ENCODE data around the gene PRELID2. TPM values are rescaled to one million over a fixed set of nuclear protein-coding genes. Genes with fewer than 3 reads are reported as not detected.
A peak's percentile ranks its signal among the peaks of the same experiment; 100 is the strongest.
"Not testable (repeated sequence)": the region's sequence is repeated elsewhere in the genome, so short reads cannot be mapped to it uniquely, and the experiment has no call there.

The PRELID2 gene
- total RNA-seq, 1 donor from 2014 or later, result 22.4 TPM

- ATAC-seq (no peak), DNase-seq (ENCODE audit: low spot score) (no peak)
- intact Hi-C loops (cut with DNase I), result no loop called here
Measured at GRCh38 chr5:145772466-145772865, 62.7 kb downstream of the PRELID2 start.

GRCh38 chr5:145768863-145769262 lies 66.3 kb downstream of the PRELID2 start:
- DNase-seq (ENCODE audit: low spot score) (no peak), ATAC-seq (no peak)
- intact Hi-C loops (cut with DNase I), result no loop called here

DNA sequence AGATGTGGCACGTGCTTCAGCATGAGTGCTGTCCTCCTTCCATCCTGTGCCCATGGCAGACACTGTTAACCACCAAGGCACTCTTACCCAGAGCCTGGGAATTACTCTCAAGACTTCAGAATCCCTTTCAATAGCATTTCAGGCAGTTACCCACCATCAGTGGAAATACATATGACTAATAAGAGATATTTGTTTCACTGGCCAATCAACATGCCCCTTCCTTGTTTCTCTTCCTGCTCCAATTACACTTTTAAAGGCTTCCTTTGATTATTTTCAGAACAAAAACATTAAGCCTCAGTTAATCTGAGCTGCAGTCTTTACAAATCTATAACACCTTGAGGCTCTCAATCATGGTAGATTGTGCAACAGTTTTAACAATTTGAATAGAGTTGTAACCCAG lies 70.8 kb downstream of the PRELID2 start:
- ATAC-seq (no peak), DNase-seq (ENCODE audit: low spot score) (no peak)
- intact Hi-C loops (cut with DNase I), result no loop called here

DNA sequence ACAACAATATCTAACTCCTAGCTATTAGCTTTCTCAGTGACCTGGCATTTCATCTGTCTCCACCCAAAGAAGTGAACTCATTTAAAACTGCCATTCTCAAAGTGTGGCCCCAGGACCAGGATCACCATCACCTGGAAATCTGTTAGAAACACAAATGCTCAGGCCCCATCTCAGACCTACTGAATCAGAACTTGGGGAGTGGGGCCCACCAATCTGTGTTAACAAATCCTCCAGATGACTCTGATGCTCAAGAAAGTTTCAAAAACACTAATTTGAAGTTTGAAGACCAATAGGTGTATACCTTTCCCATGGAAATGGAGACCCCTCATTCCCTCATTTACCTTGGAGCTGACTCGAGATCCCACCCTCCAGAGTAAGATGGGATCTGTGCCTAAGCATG lies 72.3 kb downstream of the PRELID2 start:
- intact Hi-C loops (cut with DNase I), result no loop called here
- DNase-seq (ENCODE audit: low spot score), result no peak
- no peak for ATAC-seq

DNA sequence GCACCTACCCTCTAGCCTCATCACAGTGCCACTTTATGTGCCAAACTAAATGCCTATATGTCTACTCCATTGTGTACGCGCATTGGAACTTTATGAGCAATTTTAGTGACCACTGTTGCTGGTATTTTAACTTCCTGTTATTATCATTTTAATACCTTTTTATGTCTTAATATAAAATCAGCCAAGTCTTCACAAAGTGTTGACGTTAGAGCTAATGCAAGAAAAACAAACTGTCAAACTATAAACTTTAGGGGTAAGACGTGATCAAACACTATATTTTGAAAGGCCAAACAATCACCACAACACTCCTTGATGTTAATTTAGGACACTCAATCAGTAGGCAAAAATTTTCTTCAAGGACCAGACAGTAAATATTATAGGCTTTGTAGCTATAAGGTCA lies 73.9 kb downstream of the PRELID2 start:
- ATAC-seq, result no peak
- intact Hi-C loops (cut with DNase I), result no loop called here

GRCh38 chr5:145760660-145761059 lies 74.5 kb downstream of the PRELID2 start:
- intact Hi-C loops (cut with DNase I), result no loop called here
- no peak for DNase-seq (ENCODE audit: low spot score)
- ATAC-seq, result no peak

More for the DNA sequence above, 73.9 kb downstream of the PRELID2 start:
- no peak for DNase-seq (ENCODE audit: low spot score)

GRCh38 chr5:145752947-145753346 lies 82.2 kb downstream of the PRELID2 start:
- ATAC-seq (no peak), DNase-seq (ENCODE audit: low spot score) (no peak)
- intact Hi-C loops (cut with DNase I), result no loop called here

- no peak for DNase-seq (ENCODE audit: low spot score)
- no peak for ATAC-seq
- intact Hi-C loops (cut with DNase I), result no loop called here
Measured at GRCh38 chr5:145752534-145752933, 82.6 kb downstream of the PRELID2 start.

- ATAC-seq, result peak; percentile 91
- intact Hi-C loops (cut with DNase I), result no loop called here
- DNase-seq (ENCODE audit: low spot score), result no peak
Measured at GRCh38 chr5:145750199-145750598, 84.9 kb downstream of the PRELID2 start.

DNA sequence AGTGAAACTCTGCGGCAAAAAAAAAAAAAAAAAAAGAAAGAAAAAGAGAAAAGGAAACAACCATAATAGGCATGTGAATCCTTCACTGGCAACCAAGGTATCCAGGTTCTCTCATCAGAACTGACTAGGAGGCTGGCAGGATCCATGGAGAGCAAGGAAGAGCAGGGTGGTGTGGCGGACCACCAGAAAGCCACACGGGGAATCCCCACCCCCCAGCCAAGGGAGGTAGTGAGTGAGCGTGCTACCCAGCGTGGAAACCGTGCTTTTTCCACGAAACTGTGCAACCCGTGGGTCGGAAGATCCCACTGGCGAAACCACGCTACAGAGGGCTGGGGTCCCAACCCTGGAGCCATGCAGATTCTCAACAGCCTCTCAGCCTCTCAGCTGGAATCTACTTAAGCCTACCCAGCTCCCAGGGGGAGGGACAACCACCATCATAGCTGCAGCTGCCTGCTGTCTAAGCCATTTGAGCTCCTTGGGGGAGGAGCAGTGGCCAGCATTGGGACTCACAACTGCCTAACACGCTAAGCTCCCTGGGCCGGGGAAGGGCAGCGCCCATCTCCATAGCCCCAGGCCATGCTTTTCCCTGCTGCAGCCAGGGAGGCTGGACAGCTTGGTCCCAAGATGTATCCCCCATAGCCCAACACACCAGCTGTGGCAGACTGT lies 91.6 kb downstream of the PRELID2 start:
- intact Hi-C loops (cut with DNase I), result no loop called here
- no peak for ATAC-seq
- no peak for DNase-seq (ENCODE audit: low spot score)

DNA sequence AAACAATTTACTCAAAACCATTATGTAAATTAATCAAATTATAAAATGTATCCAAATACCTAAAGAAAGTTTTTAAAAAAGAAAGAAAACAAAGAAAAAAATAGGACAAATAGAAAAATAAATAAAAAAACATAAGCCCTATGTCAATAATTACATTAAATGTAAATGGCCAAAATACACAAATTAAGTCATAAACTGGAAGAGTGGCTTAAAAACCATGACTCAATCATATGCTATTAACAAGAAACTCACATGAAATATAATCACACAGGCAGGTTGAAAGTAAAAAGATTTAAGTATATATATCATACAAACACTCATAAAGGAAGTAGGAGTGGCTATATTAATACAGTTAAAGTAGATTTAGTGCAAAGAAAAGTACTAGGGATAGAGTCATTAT lies 95.3 kb downstream of the PRELID2 start:
- DNase-seq (ENCODE audit: low spot score) (no peak), ATAC-seq (no peak)
- intact Hi-C loops (cut with DNase I), result no loop called here

- ATAC-seq (no peak), DNase-seq (ENCODE audit: low spot score) (no peak)
- intact Hi-C loops (cut with DNase I), result no loop called here
Measured at GRCh38 chr5:145738227-145738626, 96.9 kb downstream of the PRELID2 start.

- DNase-seq (ENCODE audit: low spot score) (no peak), ATAC-seq (no peak)
- intact Hi-C loops (cut with DNase I), result no loop called here
Measured at GRCh38 chr5:145737578-145737977, 97.6 kb downstream of the PRELID2 start.

- ATAC-seq; intact Hi-C loops (cut with DNase I): not testable (repeated sequence)
Measured at GRCh38 chr5:145729956-145730355, 105.2 kb downstream of the PRELID2 start.

DNA sequence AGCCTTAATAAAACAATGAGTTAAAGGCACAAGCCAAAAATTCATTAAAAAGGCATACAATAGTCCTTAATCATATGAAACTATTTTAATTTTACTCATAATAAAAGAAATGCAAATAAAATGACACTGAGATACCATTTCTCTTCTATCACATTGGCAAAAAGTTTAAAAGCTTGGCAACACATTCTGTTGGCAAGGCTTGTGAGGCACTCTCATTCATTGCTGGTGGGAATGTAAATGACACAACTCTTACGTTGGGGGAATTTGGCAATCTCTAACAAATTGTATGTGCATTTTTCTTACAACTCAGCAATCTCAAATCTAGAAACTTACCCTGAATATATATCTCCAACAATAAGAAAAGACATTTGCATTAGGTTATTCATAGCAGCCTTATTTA lies 111.6 kb downstream of the PRELID2 start:
- DNase-seq (ENCODE audit: low spot score), result no peak
- intact Hi-C loops (cut with DNase I), result no loop called here
- no peak for ATAC-seq

More at GRCh38 chr5:145729956-145730355, 105.2 kb downstream of the PRELID2 start:
- DNase-seq (ENCODE audit: low spot score), result not testable (repeated sequence)

DNA sequence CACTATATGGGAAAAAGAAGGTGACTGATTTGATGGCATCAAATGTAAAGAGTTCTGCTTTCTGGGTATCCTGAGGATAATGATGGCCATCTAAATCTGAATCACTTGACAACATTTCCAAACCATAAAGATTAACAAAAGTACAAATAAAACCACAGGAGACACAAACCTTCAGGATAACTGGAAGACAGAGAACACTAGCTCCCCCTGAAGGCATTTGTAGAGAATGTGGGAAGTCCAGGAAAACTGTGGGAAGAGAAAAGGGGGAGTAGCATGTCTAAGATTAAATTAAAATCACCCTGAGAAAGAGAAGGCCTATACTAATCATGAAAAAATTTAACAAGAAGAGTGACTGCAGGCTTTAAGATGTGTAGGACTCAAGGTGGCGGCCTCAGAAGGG lies 116.2 kb downstream of the PRELID2 start:
- intact Hi-C loops (cut with DNase I), result no loop called here
- no peak for ATAC-seq

GRCh38 chr5:145715412-145715811 lies 119.7 kb downstream of the PRELID2 start:
- ATAC-seq, result no peak
- intact Hi-C loops (cut with DNase I), result no loop called here
- no peak for DNase-seq (ENCODE audit: low spot score)

More for the DNA sequence above, 116.2 kb downstream of the PRELID2 start:
- DNase-seq (ENCODE audit: low spot score), result no peak

GRCh38 chr5:145712245-145712644 lies 122.9 kb downstream of the PRELID2 start:
- intact Hi-C loops (cut with DNase I), result no loop called here
- no peak for DNase-seq (ENCODE audit: low spot score)
- ATAC-seq, result no peak

- intact Hi-C loops (cut with DNase I), result no loop called here
- ATAC-seq, result no peak
- DNase-seq (ENCODE audit: low spot score), result no peak
Measured at GRCh38 chr5:145711417-145711816, 123.7 kb downstream of the PRELID2 start.

Data from sciatic nerve (tissue), 2 donors.